ENCODE results near the gene NOL3. TPM values are rescaled to one million over a fixed set of nuclear protein-coding genes. Genes with fewer than 3 reads are reported as not detected.

Gene NOL3
- total RNA-seq, 2 experiments from 2014 or later, result 35.6 to 36.7 TPM

GRCh38 chr16:67195676-67196075, 25.3 kb downstream of the NOL3 start:
- peaks cover 62% of the 10 kb centered on the region for H3K36me3 Mint-ChIP-seq (ENCODE audit: low read depth)
- peak overlapping the region; percentile 21 for H3K27ac Mint-ChIP-seq

DNA sequence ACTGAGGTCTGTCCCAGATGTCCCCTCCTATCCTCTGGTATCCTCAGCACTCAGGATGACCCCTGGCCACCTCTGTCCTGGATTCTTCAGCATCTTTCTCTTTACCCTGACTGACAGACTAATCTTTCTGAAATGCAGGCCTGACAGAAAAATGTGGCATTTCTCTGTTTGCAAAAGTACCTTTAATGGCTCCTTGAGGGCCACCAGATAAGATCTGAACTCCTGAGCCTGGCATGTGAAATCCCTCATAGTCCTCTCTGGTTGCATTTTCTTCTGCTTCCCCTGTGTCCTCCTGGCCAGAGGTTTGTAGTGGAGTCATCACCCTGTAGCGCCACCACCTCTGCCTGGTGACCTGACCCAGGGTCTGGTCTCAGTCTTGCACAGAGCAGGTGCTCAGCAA, 26.5 kb downstream of the NOL3 start:
- no peaks in the 10 kb centered on the region for H3K9me3 Mint-ChIP-seq

More at GRCh38 chr16:67195676-67196075, 25.3 kb downstream of the NOL3 start:
- DNase-seq, result no peak
- Mint-ChIP-seq H3K4me1 (peaks cover 53% of the 10 kb centered on the region), H3K27me3 (no peaks in the 10 kb centered on the region), H3K4me3 (no peak overlapping the region), H3K9me3 (no peaks in the 10 kb centered on the region)
- ChIA-PET CTCF (no interaction called here), POLR2A (interaction anchor here (1.2 kb wide), 1 partner anchor 35 kb away, joined by 3 read pairs; no protein-coding TSS in a partner anchor)

GRCh38 chr16:67197704-67198103, 27.4 kb downstream of the NOL3 start:
- Mint-ChIP-seq H3K27ac (no peak overlapping the region), H3K27me3 (no peaks in the 10 kb centered on the region), H3K9me3 (no peaks in the 10 kb centered on the region), H3K4me1 (peaks cover 41% of the 10 kb centered on the region), H3K4me3 (no peak overlapping the region), H3K36me3 (ENCODE audit: low read depth) (peaks cover 65% of the 10 kb centered on the region)
- ChIA-PET POLR2A (interaction anchor here (0.7 to 1.7 kb wide), 8 partner anchors 8 to 284 kb away, joined by 3 to 8 read pairs (median 4); partner anchors contain the start of genes ATP6V0D1, FBXL8, TMEM208 and TRADD), CTCF (interaction anchor here (0.6 to 2.8 kb wide), 16 partner anchors 9 to 574 kb away, joined by 3 to 12 read pairs (median 4); partner anchors contain the start of genes FHOD1, SLC9A5 and TMEM208)
- DNase-seq, result no peak

More for the DNA sequence above, 26.5 kb downstream of the NOL3 start:
- no peak overlapping the region for H3K4me3 Mint-ChIP-seq
- H3K27me3 Mint-ChIP-seq, result no peaks in the 10 kb centered on the region
- peaks cover 65% of the 10 kb centered on the region for H3K36me3 Mint-ChIP-seq (ENCODE audit: low read depth)
- no peak overlapping the region for H3K27ac Mint-ChIP-seq
- ChIA-PET POLR2A (interaction anchor here (1.1 to 1.6 kb wide), 3 partner anchors 9 to 48 kb away, joined by 3 to 8 read pairs (median 3); partner anchors contain the start of gene TMEM208), CTCF (interaction anchor here (1.2 to 2.8 kb wide), 4 partner anchors 11 to 81 kb away, joined by 3 to 12 read pairs (median 7); partner anchors contain the start of gene TMEM208)
- no peak for DNase-seq
- peaks cover 46% of the 10 kb centered on the region for H3K4me1 Mint-ChIP-seq

GRCh38 chr16:67198238-67198734, 27.9 kb downstream of the NOL3 start:
- Mint-ChIP-seq H3K9me3 (no peaks in the 10 kb centered on the region), H3K4me3 (no peak overlapping the region), H3K27me3 (no peaks in the 10 kb centered on the region), H3K36me3 (ENCODE audit: low read depth) (peaks cover 59% of the 10 kb centered on the region), H3K27ac (no peak overlapping the region), H3K4me1 (peaks cover 35% of the 10 kb centered on the region)
- DNase-seq, result no peak
- ChIA-PET POLR2A (interaction anchor here (0.7 to 1.7 kb wide), 8 partner anchors 7 to 283 kb away, joined by 3 to 8 read pairs (median 4); partner anchors contain the start of genes ATP6V0D1, FBXL8, TMEM208 and TRADD), CTCF (interaction anchor here (0.6 to 2.8 kb wide), 18 partner anchors 9 to 573 kb away, joined by 3 to 12 read pairs (median 4); partner anchors contain the start of genes FHOD1, SLC9A5 and TMEM208)

- Mint-ChIP-seq H3K27ac (no peak within 1 kb of the TSS), H3K4me3 (no peak within 1 kb of the TSS), H3K36me3 (ENCODE audit: low read depth) (peaks cover 54% of the 10 kb centered on the region), H3K4me1 (peaks cover 26% of the 10 kb centered on the region), H3K9me3 (no peaks in the 10 kb centered on the region), H3K27me3 (no peaks in the 10 kb centered on the region)
- POLR2A ChIA-PET, result interaction anchor here (1.7 kb wide), 1 partner anchor 42 kb away, joined by 5 read pairs; no protein-coding TSS in a partner anchor
- CTCF ChIA-PET, result interaction anchor here (0.9 to 1.7 kb wide), 4 partner anchors 12 to 45 kb away, joined by 3 to 7 read pairs (median 4); no protein-coding TSS in a partner anchor
- DNase-seq, result no peak
Observed at GRCh38 chr16:67199011-67199807, 28.9 kb downstream of the NOL3 start, which contains the start of gene ELMO3. Gene ELMO3, plus strand, starts transcription at chr16:67199131. Its CDS starts 196 bp downstream, at chr16:67199327.

- CTCF ChIA-PET, result no interaction called here
- POLR2A ChIA-PET, result no interaction called here
- no peak overlapping the region for H3K27ac Mint-ChIP-seq
Observed at GRCh38 chr16:67199808-67200198, 29.5 kb downstream of the NOL3 start.

GRCh38 chr16:67200491-67200890, 30.2 kb downstream of the NOL3 start:
- POLR2A ChIA-PET, result no interaction called here

More at GRCh38 chr16:67199808-67200198, 29.5 kb downstream of the NOL3 start:
- Mint-ChIP-seq H3K9me3 (no peaks in the 10 kb centered on the region), H3K36me3 (ENCODE audit: low read depth) (peaks cover 50% of the 10 kb centered on the region), H3K4me3 (no peak overlapping the region), H3K4me1 (peaks cover 24% of the 10 kb centered on the region), H3K27me3 (no peaks in the 10 kb centered on the region)
- no peak for DNase-seq

GRCh38 chr16:67201411-67202345, 31.3 kb downstream of the NOL3 start:
- no peak for DNase-seq
- peaks cover 6% of the 10 kb centered on the region for H3K4me1 Mint-ChIP-seq
- CTCF ChIA-PET, result no interaction called here
- H3K9me3 Mint-ChIP-seq, result no peaks in the 10 kb centered on the region
- POLR2A ChIA-PET, result interaction anchor here (0.7 to 1.2 kb wide), 3 partner anchors 9 to 17 kb away, joined by 3 read pairs; partner anchors contain the start of gene E2F4
- H3K27ac Mint-ChIP-seq, result no peak overlapping the region
- H3K36me3 Mint-ChIP-seq (ENCODE audit: low read depth), result peaks cover 39% of the 10 kb centered on the region
- no peak overlapping the region for H3K4me3 Mint-ChIP-seq
- H3K27me3 Mint-ChIP-seq, result no peaks in the 10 kb centered on the region

More at GRCh38 chr16:67200491-67200890, 30.2 kb downstream of the NOL3 start:
- Mint-ChIP-seq H3K27ac (no peak overlapping the region), H3K4me3 (no peak overlapping the region), H3K27me3 (no peaks in the 10 kb centered on the region), H3K36me3 (ENCODE audit: low read depth) (peaks cover 43% of the 10 kb centered on the region), H3K9me3 (no peaks in the 10 kb centered on the region), H3K4me1 (peaks cover 17% of the 10 kb centered on the region)
- DNase-seq, result no peak
- CTCF ChIA-PET, result no interaction called here

- DNase-seq, result no peak
- H3K27ac Mint-ChIP-seq, result no peak overlapping the region
- ChIA-PET CTCF (no interaction called here), POLR2A (interaction anchor here (0.5 to 1.2 kb wide), 4 partner anchors 10 to 24 kb away, joined by 3 read pairs; partner anchors contain the start of gene E2F4)
- H3K36me3 Mint-ChIP-seq (ENCODE audit: low read depth), result peaks cover 34% of the 10 kb centered on the region
- no peaks in the 10 kb centered on the region for H3K9me3 Mint-ChIP-seq
- H3K4me3 Mint-ChIP-seq, result no peak overlapping the region
- no peaks in the 10 kb centered on the region for H3K27me3 Mint-ChIP-seq
- H3K4me1 Mint-ChIP-seq, result peaks cover 3% of the 10 kb centered on the region
Observed at GRCh38 chr16:67202426-67202825, 32.1 kb downstream of the NOL3 start.

DNA sequence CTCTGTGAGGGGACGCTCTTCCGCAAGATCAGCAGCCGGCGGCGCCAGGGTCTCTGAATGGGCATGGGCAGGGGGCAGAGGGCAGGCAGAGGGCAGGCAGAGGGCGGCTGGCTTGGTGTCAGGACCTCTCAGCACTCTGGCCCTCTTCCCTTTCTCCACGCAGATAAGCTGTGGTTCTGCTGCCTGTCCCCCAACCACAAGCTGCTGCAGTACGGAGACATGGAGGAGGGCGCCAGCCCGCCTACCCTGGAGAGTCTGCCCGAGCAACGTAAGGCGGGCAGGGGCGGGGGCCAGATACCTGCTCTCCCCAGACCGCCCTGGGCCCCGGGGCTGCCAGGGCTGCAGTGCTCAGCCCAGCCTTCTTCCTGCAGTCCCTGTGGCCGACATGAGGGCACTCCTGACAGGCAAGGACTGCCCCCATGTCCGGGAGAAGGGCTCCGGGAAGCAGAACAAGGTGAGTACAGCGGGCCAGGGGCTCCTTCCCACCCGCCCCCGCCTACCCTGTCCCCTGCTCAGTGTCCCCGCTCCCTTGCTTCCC, 32.7 kb downstream of the NOL3 start:
- no peak for DNase-seq
- H3K4me3 Mint-ChIP-seq, result no peak overlapping the region
- H3K4me1 Mint-ChIP-seq, result peaks cover 3% of the 10 kb centered on the region
- ChIA-PET POLR2A (interaction anchor here (0.5 to 1.2 kb wide), 4 partner anchors 10 to 23 kb away, joined by 3 read pairs; partner anchors contain the start of gene E2F4), CTCF (no interaction called here)
- H3K27ac Mint-ChIP-seq, result no peak overlapping the region
- H3K36me3 Mint-ChIP-seq (ENCODE audit: low read depth), result peaks cover 29% of the 10 kb centered on the region
- no peaks in the 10 kb centered on the region for H3K27me3 Mint-ChIP-seq
- H3K9me3 Mint-ChIP-seq, result no peaks in the 10 kb centered on the region

DNA sequence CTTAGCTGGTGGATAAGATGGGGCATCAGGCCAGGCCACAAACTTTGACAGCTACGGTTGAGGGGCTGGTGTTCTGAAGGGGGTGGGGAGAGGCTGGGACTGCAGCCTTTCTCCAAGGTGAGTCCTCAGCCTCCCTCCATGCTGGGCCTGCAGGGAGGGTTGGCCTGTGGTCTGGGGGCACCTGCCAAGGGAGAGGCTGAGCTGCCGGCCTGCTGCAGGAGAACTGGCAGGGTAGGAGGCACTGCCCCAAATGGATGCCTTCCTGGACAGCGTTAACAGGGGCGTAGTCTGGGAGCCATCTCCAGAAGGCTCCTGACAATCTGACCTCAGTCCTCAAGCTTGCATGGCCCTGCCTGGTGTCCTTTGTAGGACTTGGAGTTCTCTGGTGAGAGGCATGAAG, 33.7 kb downstream of the NOL3 start:
- peaks cover 23% of the 10 kb centered on the region for H3K36me3 Mint-ChIP-seq (ENCODE audit: low read depth)
- CTCF ChIA-PET, result interaction anchor here (0.6 kb wide), 1 partner anchor 31 kb away, joined by 5 read pairs; no protein-coding TSS in a partner anchor
- POLR2A ChIA-PET, result interaction anchor here (1.1 to 1.4 kb wide), 2 partner anchors 9 to 20 kb away, joined by 3 to 5 read pairs; no protein-coding TSS in a partner anchor
- H3K4me1 Mint-ChIP-seq, result no peaks in the 10 kb centered on the region
- H3K27me3 Mint-ChIP-seq, result no peaks in the 10 kb centered on the region
- H3K4me3 Mint-ChIP-seq, result no peak overlapping the region
- H3K27ac Mint-ChIP-seq, result no peak overlapping the region
- no peak for DNase-seq
- no peaks in the 10 kb centered on the region for H3K9me3 Mint-ChIP-seq

Measured in activated CD4-positive, alpha-beta memory T cell treated with anti-CD3 and anti-CD28 coated beads, Interleukin-2, amount 10 ng/mL, durations not matched to agents 7 days and 5 days (primary cell).